CD4-positive, alpha-beta T cell treated with Interleukin-2 at 100 ng/mL for 4 hours (primary cell): Measurements from ENCODE around the gene NDFIP2.

Experiments
- DNase-seq: peaks from one replicate; pipeline ENCODE4 v3.0.0-alpha.2; 2020; ENCODE audit warnings: low spot score

NDFIP2 gene

GRCh38 chr13:79480954-79481684 lies at the start of gene NDFIP2:
Gene NDFIP2 (plus strand): TSS chr13:79481155. CDS start chr13:79481204, 49 bp downstream.
- peak; percentile 86 for DNase-seq

GRCh38 chr13:79432086-79432485 lies 48.9 kb upstream of the NDFIP2 start:
- DNase-seq, result no peak

GRCh38 chr13:79432992-79433391 lies 48.0 kb upstream of the NDFIP2 start:
- no peak for DNase-seq

DNA sequence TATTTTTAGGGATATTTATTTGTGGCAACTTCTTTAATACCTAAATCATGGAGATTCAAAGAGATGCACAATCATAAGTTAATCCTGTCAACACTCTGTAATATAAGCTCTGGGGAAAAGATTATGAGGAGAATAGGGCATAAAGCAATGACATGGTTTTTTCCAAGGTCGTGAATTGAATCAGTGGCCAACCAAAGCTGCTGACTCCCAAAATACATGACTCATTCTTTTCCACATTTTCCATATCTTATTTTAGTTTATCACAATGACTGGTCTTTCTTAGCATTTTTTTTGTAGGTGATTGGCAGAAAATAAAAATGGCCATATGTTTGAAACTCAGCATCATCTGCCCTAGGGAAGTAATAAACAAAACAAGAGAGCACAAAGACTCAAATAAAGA lies 46.4 kb upstream of the NDFIP2 start:
- no peak for DNase-seq

- DNase-seq, result no peak
Measured at GRCh38 chr13:79435561-79435990, 45.4 kb upstream of the NDFIP2 start.

DNA sequence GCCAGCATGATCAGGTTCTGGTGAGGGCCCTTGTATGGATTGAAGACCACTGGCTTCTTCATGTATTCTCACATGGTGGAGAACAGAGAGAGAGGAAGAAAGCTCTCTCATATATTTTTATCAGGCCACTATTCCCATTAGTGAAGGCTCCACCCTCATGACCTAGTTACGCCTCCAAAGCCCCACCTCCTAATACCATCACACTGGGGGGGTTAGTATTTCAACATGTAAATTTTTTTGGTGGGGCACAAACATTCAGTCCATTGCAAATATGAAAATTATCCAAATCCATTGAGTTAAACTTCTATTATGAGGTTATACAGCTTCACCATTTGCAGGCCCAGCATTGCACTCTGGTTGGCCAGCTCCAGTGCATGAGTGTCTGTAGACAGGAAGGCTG lies 41.7 kb upstream of the NDFIP2 start:
- DNase-seq, result no peak

DNA sequence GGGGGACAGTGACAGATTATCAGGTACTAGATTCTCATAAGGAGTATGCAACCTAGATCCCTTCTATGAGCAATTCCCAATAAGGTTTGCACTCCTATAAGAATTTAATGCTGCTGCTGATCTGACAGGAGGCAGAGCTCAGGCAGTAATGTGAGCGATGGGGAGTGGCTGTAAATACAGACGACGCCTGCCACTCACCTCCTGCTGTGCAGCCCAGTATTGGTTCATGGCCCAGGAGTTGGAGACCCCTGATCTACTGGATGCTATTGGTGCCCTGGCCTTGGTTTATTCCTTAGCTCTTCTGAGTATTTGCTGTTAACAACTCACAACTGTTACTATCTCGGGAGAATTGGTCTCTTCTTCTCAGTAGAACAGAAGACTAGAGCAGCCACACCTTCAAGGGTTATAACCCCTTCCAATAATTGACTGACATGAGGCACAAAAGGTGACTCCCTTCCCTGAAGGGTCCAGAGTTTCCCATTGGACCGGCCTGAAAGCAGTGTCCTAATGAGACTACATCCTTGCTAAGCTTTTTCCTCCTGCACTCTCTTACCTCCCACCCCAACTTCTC lies 39.9 kb upstream of the NDFIP2 start:
- DNase-seq, result no peak

GRCh38 chr13:79442221-79442620 lies 38.7 kb upstream of the NDFIP2 start:
- no peak for DNase-seq

GRCh38 chr13:79442706-79443105 lies 38.2 kb upstream of the NDFIP2 start:
- DNase-seq, result no peak

DNA sequence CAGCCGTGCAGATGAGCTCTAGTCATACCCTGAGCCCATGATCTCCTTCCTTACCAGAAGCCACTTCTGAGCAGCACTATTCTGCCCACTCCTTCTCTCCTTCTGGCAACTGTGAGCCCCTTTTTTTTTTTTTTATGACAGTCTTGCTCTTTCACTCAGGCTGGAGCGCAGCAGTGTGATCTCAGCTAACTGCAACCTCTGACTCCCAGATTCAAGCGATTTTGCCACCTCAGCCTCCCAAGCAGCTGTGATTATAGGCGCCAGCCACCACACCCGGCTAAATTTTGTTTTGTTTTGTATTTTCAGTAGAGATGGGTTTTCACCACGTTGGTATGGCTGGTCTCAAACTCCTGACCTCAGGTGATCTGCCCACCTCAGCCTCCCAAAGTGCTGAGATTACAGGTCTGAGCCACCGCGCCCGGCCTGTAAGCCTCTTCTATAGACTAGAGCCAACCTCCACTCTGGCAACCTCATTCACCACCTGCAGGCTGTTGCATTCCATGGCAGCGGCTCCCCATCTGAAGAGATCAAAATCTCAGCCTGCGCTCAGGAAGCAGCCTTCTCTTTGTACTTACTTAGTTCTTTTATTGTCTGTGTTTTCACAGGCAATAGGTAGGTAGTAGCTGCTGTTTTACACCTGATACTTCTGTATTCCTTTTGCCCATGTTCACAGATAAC lies 34.8 kb upstream of the NDFIP2 start:
- DNase-seq, result peak; percentile 8

GRCh38 chr13:79447141-79447540 lies 33.8 kb upstream of the NDFIP2 start:
- DNase-seq, result no peak

DNA sequence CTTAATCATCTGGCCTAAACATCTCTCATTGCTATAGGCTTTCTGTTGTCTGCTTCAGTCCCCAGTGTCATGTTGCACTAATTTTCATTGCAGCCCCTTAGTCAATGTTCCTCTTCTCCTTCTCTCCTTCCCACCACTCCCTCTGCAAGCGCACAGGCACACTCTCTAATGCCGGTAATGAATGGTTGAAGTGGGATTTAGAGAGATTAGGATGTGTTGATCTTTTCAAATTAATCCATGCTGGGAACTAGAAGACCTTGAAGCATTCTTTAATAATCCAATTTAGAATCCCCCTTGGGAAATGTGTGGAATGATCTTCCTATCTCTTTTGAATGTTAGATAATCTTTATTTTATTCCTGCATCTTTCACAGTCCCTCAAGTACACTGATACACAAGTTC lies 33.2 kb upstream of the NDFIP2 start:
- no peak for DNase-seq

- DNase-seq, result peak; percentile 13
Measured at GRCh38 chr13:79448413-79448812, 32.5 kb upstream of the NDFIP2 start.

- DNase-seq, result peak; percentile 46
Measured at GRCh38 chr13:79450110-79450509, 30.8 kb upstream of the NDFIP2 start.

GRCh38 chr13:79451500-79451962 lies 29.4 kb upstream of the NDFIP2 start:
- DNase-seq, result peak; percentile 94

DNA sequence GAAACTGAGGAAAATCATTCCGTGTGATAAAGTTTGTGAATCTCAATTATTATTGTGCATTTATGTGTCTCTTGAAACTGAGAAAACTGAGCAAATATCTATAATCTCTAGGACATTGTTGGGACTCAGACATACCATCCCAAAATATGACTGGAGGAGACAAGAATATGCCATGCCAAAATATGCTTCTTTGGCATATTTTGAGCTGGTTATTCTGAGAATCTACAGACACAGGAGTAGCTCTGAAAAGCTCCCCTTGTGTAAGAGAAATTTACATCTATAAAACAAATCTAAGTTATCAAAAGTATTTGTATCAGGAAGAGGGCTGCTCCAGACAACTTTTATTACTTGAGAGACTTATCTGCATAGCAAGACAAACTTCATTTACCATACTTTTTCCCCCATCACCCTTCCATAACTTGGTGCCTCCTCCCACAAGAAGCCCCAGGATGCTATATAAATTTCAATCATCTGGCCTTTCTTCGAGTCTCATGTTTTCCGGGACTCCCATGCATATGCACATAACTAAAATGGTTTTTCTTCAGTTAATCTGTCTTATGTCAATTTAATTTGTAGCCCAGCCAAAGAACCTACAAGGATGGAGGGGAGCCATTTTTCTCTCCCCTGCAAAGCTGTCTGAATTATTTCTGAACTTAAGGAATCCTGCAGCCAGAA lies 28.6 kb upstream of the NDFIP2 start:
- no peak for DNase-seq

GRCh38 chr13:79455331-79455730 lies 25.6 kb upstream of the NDFIP2 start:
- no peak for DNase-seq

GRCh38 chr13:79456051-79456450 lies 24.9 kb upstream of the NDFIP2 start:
- DNase-seq, result no peak

GRCh38 chr13:79456656-79457365 lies 24.1 kb upstream of the NDFIP2 start:
- no peak for DNase-seq

DNA sequence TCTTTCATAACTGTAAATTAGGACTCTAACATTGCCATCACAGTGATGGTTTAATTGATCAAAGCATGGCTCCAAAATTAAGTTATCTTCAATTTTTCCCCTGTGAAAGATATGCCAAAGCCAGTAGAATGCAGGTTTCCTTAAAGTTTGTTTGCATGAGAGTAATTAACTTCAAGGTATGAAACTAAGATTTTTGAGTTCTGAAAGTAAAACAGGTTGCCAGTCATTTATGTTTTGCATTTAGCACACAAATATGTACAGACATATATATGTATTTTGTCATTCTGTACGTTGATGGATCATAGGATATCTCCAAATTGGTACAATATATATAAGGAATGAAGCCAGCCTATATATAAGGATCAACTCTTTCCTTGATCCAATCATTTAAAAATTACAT lies 23.6 kb upstream of the NDFIP2 start:
- no peak for DNase-seq

GRCh38 chr13:79457948-79458347 lies 23.0 kb upstream of the NDFIP2 start:
- DNase-seq, result peak; percentile 59

- DNase-seq, result no peak
Measured at GRCh38 chr13:79458436-79458835, 22.5 kb upstream of the NDFIP2 start.
